ENCODE measurements around the gene CDH22.

The CDH22 gene

GRCh38 chr20:46268131-46268614, 40.1 kb downstream of the CDH22 start:
- DNase-seq (ENCODE audit: low spot score) = no peak

- DNase-seq (ENCODE audit: low spot score) = no peak
Observed at GRCh38 chr20:46267108-46268105, 40.9 kb downstream of the CDH22 start.

- no peak for DNase-seq (ENCODE audit: low spot score)
Observed at GRCh38 chr20:46265539-46265938, 42.8 kb downstream of the CDH22 start.

- DNase-seq (ENCODE audit: low spot score) = no peak
Observed at GRCh38 chr20:46264391-46265266, 43.7 kb downstream of the CDH22 start.

GRCh38 chr20:46261456-46262253, 46.6 kb downstream of the CDH22 start:
- DNase-seq (ENCODE audit: low spot score) = no peak

- DNase-seq (ENCODE audit: low spot score) = no peak
Observed at GRCh38 chr20:46260936-46261454, 47.3 kb downstream of the CDH22 start.

GRCh38 chr20:46260480-46260879, 47.8 kb downstream of the CDH22 start:
- DNase-seq (ENCODE audit: low spot score) = peak; percentile 28

- DNase-seq (ENCODE audit: low spot score) = no peak
Observed at GRCh38 chr20:46259260-46259859, 48.9 kb downstream of the CDH22 start.

- DNase-seq (ENCODE audit: low spot score) = no peak
Observed at GRCh38 chr20:46257887-46258286, 50.4 kb downstream of the CDH22 start.

- DNase-seq (ENCODE audit: low spot score) = no peak
Observed at GRCh38 chr20:46256293-46256692, 52.0 kb downstream of the CDH22 start.

- peak; percentile 11 for DNase-seq (ENCODE audit: low spot score)
Observed at GRCh38 chr20:46255440-46256104, 52.7 kb downstream of the CDH22 start.

GRCh38 chr20:46253391-46253790, 54.9 kb downstream of the CDH22 start:
- DNase-seq (ENCODE audit: low spot score) = no peak

GRCh38 chr20:46252352-46253091, 55.8 kb downstream of the CDH22 start:
- no peak for DNase-seq (ENCODE audit: low spot score)

GRCh38 chr20:46251211-46251673, 57.1 kb downstream of the CDH22 start:
- no peak for DNase-seq (ENCODE audit: low spot score)

- no peak for DNase-seq (ENCODE audit: low spot score)
Observed at GRCh38 chr20:46250772-46251171, 57.5 kb downstream of the CDH22 start.

GRCh38 chr20:46249671-46250070, 58.6 kb downstream of the CDH22 start:
- no peak for DNase-seq (ENCODE audit: low spot score)

GRCh38 chr20:46246559-46246958, 61.7 kb downstream of the CDH22 start:
- no peak for DNase-seq (ENCODE audit: low spot score)

- no peak for DNase-seq (ENCODE audit: low spot score)
Observed at GRCh38 chr20:46243707-46244628, 64.3 kb downstream of the CDH22 start.

Measured in pons (tissue), 1 donor.